ENCODE measurements around the gene UBE2E2. TPM values are rescaled to one million over a fixed set of nuclear protein-coding genes. Genes with fewer than 3 reads are reported as not detected.

The UBE2E2 gene
- total and polyA plus RNA-seq, 2 donors from 2014 or later = 40.9 to 61.7 TPM

DNA sequence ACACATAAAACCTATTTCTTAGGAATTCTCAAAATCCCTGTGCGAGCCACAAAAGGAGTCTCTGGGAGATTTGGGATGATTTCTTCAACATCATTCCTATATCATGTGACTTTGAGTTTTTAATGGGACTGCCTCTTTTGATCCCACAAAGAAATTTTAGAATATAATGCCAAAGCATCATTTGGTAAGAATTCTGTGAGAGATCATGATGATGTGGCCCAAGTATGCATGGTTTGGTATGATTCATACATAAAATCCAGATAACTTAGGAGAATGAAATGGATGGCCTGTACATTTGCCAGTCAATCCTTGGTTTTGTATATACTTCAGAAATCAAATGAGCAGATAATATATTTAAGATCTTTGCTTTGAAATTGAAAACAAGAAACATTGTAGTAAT lies 61.3 kb downstream of the UBE2E2 start:
- H3K27ac ChIP-seq (ENCODE audit: low read depth in 2 of 2, low read length in 2 of 2) = no peak overlapping the region
- H3K36me3 ChIP-seq (ENCODE audit: control insufficient read depth in 2 of 3, insufficient read depth in 3 of 3, low read length in 3 of 3) = no peaks in the 10 kb centered on the region
- H3K4me1 ChIP-seq (ENCODE audit: control insufficient read depth in 2 of 3, insufficient read depth in 2 of 3, low read depth in 1 of 3, low read length in 3 of 3) = no peaks in the 10 kb centered on the region
- no peak for FAIRE-seq
- TF ChIP-seq, protein P1, sequence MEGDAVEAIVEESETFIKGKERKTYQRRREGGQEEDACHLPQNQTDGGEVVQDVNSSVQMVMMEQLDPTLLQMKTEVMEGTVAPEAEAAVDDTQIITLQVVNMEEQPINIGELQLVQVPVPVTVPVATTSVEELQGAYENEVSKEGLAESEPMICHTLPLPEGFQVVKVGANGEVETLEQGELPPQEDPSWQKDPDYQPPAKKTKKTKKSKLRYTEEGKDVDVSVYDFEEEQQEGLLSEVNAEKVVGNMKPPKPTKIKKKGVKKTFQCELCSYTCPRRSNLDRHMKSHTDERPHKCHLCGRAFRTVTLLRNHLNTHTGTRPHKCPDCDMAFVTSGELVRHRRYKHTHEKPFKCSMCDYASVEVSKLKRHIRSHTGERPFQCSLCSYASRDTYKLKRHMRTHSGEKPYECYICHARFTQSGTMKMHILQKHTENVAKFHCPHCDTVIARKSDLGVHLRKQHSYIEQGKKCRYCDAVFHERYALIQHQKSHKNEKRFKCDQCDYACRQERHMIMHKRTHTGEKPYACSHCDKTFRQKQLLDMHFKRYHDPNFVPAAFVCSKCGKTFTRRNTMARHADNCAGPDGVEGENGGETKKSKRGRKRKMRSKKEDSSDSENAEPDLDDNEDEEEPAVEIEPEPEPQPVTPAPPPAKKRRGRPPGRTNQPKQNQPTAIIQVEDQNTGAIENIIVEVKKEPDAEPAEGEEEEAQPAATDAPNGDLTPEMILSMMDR (IDR thresholded peaks at IDR 0.05; ENCODE audit: borderline replicate concordance, extremely low read depth, insufficient read depth) = no peak
- no peak overlapping the region for H3K4me3 ChIP-seq (ENCODE audit: low read length in 3 of 3)
- H3K9ac ChIP-seq (ENCODE audit: low read length in 3 of 3) = no peak overlapping the region
- no peaks in the 10 kb centered on the region for H3K9me3 ChIP-seq (ENCODE audit: control insufficient read depth in 2 of 3, insufficient read depth in 1 of 3, low read length in 3 of 3)
- intact Hi-C loops (cut with DNase I) = no loop called here
- H3K27me3 ChIP-seq (ENCODE audit: control insufficient read depth, insufficient read depth, low read length) = no peaks in the 10 kb centered on the region
- DNase-seq = no peak

DNA sequence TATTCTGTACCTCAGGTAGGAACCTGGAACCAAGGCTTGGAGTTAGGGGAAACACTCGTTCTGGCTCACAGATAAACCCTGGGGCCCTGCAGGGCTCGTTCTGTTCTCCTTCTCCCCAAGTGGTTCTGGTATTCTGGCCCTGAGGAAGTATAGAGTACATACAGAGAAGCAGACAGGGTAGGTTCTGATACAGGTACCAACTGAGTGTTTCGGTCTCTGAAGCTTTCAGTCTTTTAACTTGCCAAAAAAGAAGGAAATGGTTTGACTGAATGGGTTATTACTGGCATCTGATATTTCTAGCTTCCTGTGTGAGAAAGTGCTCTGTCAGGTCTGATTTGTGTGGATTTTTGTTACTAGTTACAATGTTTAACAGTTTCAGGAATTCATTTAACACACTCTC lies 67.3 kb downstream of the UBE2E2 start:
- DNase-seq (no peak), FAIRE-seq (no peak)
- intact Hi-C loops (cut with DNase I) = no loop called here
- Histone ChIP-seq H3K36me3 (ENCODE audit: control insufficient read depth in 2 of 3, insufficient read depth in 3 of 3, low read length in 3 of 3) (no peaks in the 10 kb centered on the region), H3K9ac (ENCODE audit: low read length in 3 of 3) (no peak overlapping the region), H3K9me3 (ENCODE audit: control insufficient read depth in 2 of 3, insufficient read depth in 1 of 3, low read length in 3 of 3) (no peaks in the 10 kb centered on the region), H3K27me3 (ENCODE audit: control insufficient read depth, insufficient read depth, low read length) (no peaks in the 10 kb centered on the region), H3K4me3 (ENCODE audit: low read length in 3 of 3) (no peak overlapping the region), H3K27ac (ENCODE audit: low read depth in 2 of 2, low read length in 2 of 2) (no peak overlapping the region), H3K4me1 (ENCODE audit: control insufficient read depth in 2 of 3, insufficient read depth in 2 of 3, low read depth in 1 of 3, low read length in 3 of 3) (no peaks in the 10 kb centered on the region)
- TF ChIP-seq, protein P1 (IDR thresholded peaks at IDR 0.05; ENCODE audit: borderline replicate concordance, extremely low read depth, insufficient read depth) = no peak

DNA sequence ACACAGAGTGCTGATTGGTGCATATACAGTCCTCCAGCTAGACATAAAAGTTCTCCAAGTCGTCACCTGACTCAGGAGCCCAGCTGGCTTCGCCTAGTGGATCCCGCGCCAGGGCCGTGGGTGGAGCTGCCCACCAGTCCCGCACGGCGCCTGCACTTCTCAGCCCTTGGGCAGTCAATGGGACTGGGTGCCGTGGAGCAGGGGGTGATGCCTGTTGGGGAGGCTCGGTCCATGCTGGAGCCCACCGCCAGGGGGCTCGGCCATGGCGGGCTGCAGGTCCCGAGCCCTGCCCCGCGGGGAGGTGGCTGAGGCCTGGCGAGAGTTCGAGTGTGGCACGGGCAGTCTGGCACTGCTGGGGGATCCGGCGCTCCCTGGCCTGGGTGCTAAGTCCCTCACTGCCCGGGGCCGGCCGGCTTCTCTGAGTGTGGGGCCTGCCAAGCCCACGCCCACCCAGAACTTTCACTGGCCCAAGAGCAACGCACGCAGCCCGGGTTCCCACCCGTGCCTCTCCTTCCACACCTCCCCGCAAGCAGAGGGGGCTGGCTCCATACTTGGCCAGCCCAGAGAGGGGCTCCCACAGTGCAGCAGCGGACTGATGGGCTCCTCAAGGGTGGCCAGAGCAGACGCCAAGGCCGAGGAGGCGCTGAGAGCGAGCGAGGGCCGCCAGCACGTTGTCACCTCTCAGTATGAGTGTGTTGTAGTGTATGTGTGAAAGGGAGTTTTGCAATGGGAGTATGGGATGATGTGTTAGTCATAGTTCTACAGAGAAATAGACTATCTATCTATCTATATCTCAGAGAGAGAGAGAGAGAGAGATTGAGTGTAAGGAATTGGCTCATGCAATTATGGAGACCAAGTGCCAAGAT lies 69.0 kb downstream of the UBE2E2 start:
- no peaks in the 10 kb centered on the region for H3K9me3 ChIP-seq (ENCODE audit: control insufficient read depth in 2 of 3, insufficient read depth in 1 of 3, low read length in 3 of 3)
- TF ChIP-seq, protein P1 (IDR thresholded peaks at IDR 0.05; ENCODE audit: borderline replicate concordance, extremely low read depth, insufficient read depth) = no peak
- intact Hi-C loops (cut with DNase I) = no loop called here
- no peak overlapping the region for H3K27ac ChIP-seq (ENCODE audit: low read depth in 2 of 2, low read length in 2 of 2)
- DNase-seq = no peak
- H3K9ac ChIP-seq (ENCODE audit: low read length in 3 of 3) = no peak overlapping the region
- H3K36me3 ChIP-seq (ENCODE audit: control insufficient read depth in 2 of 3, insufficient read depth in 3 of 3, low read length in 3 of 3) = no peaks in the 10 kb centered on the region
- no peaks in the 10 kb centered on the region for H3K27me3 ChIP-seq (ENCODE audit: control insufficient read depth, insufficient read depth, low read length)
- FAIRE-seq = no peak
- H3K4me3 ChIP-seq (ENCODE audit: low read length in 3 of 3) = no peak overlapping the region
- H3K4me1 ChIP-seq (ENCODE audit: control insufficient read depth in 2 of 3, insufficient read depth in 2 of 3, low read depth in 1 of 3, low read length in 3 of 3) = peaks cover 0 to 2% (median 0%) of the 10 kb centered on the region in 3 donors
